ENCODE measurements around the gene SLC7A7.

DNA sequence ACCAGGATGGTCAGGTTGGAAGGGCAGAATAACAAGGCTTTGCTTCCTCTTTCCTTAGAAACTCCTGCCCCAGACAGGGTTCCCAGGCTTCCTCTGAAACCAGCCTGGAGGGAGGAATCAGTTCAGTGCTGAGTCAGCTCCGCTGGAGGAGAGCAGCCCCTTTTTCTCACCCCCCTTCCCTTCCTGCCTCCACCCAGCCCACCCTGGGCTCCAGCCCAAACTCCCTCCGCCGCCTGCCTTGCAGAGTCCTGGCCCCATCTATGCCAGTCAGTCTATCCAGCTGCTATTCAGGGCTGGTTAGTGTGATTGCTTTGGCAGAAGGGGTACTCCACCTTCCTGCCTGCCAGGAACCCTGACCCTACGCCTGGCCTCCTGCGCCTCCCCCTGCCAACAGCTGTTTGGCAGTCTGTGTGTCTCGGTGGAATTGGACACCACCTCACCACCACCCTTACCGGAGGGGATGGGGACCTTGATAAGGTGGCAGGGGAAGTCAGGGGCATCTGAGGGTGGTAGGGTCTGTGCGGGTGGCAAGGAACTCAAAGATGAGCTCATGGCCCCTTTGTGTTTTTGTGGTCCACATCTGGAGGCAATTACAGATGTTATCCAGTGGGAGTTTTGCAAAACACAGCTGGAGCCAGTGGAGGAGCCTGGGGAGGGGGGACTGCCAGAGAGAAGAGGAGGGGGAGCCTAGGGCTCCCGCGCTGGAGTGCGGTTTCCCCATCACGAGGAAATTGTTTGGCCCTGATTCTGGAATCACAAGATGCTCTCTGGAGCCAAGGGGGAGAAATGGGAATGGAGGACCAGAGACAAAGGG, 33.3 kb upstream of the SLC7A7 start:
- TF ChIP-seq, protein P1, sequence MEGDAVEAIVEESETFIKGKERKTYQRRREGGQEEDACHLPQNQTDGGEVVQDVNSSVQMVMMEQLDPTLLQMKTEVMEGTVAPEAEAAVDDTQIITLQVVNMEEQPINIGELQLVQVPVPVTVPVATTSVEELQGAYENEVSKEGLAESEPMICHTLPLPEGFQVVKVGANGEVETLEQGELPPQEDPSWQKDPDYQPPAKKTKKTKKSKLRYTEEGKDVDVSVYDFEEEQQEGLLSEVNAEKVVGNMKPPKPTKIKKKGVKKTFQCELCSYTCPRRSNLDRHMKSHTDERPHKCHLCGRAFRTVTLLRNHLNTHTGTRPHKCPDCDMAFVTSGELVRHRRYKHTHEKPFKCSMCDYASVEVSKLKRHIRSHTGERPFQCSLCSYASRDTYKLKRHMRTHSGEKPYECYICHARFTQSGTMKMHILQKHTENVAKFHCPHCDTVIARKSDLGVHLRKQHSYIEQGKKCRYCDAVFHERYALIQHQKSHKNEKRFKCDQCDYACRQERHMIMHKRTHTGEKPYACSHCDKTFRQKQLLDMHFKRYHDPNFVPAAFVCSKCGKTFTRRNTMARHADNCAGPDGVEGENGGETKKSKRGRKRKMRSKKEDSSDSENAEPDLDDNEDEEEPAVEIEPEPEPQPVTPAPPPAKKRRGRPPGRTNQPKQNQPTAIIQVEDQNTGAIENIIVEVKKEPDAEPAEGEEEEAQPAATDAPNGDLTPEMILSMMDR (IDR thresholded peaks at IDR 0.05): no peak
- no peak for TF ChIP-seq POLR2A (IDR thresholded peaks at IDR 0.05)

All from right lobe of liver (tissue), 4 donors.